Lower leg skin (tissue), 3 donors: ENCODE measurements around the gene LASP1NB.

Experiments
- CTCF ChIP-seq, 3 donors: fragments of 450-650 bp; IDR thresholded peaks; one replicate each; pipeline ENCODE4 v1.5.1; 2016; ENCODE audit warnings: antibody characterized with exemption in 3 of 3, mild to moderate bottlenecking in 3 of 3, moderate library complexity in 2 of 3
- POLR2A ChIP-seq, 2 donors: fragments of 450-650 bp; IDR thresholded peaks; one replicate each; pipeline ENCODE4 v1.6.1; 2016 to 2017; ENCODE audit warnings: antibody characterized with exemption in 2 of 2, mild to moderate bottlenecking in 1 of 2, moderate library complexity in 1 of 2

- TF ChIP-seq CTCF (IDR thresholded peaks at IDR 0.05) (no peak), POLR2A (IDR thresholded peaks at IDR 0.05) (no peak)
These were observed 6.5 kb upstream of the LASP1NB start for GRCh38 chr17:38918916-38919315.
